ENCODE measurements around the gene CLEC18B.
"Not testable (repeated sequence)": the region's sequence is repeated elsewhere in the genome, so short reads cannot be mapped to it uniquely, and the experiment has no call there.

The CLEC18B gene

GRCh38 chr16:74443624-74444346 lies 22.5 kb upstream of the CLEC18B start:
- not testable (repeated sequence) for DNase-seq

GRCh38 chr16:74439685-74440084 lies 18.4 kb upstream of the CLEC18B start:
- no peak for DNase-seq

- DNase-seq, result no peak
Observed at GRCh38 chr16:74438492-74438979, 17.3 kb upstream of the CLEC18B start.

- no peak for DNase-seq
Observed at GRCh38 chr16:74431516-74431915, 10.2 kb upstream of the CLEC18B start.

GRCh38 chr16:74430036-74430712 lies 8.9 kb upstream of the CLEC18B start:
- DNase-seq, result peak; percentile 63

GRCh38 chr16:74428493-74428892 lies 7.2 kb upstream of the CLEC18B start:
- DNase-seq, result not testable (repeated sequence)

GRCh38 chr16:74425751-74426150 lies 4.5 kb upstream of the CLEC18B start:
- not testable (repeated sequence) for DNase-seq

- not testable (repeated sequence) for DNase-seq
Observed at GRCh38 chr16:74423721-74424120, 2.4 kb upstream of the CLEC18B start.

GRCh38 chr16:74422086-74422485 lies 808 bp upstream of the CLEC18B start:
- not testable (repeated sequence) for DNase-seq

GRCh38 chr16:74421482-74421785 lies 156 bp upstream of the CLEC18B start:
- not testable (repeated sequence) for DNase-seq

GRCh38 chr16:74419811-74420210 lies 1.5 kb downstream of the CLEC18B start:
- not testable (repeated sequence) for DNase-seq

- not testable (repeated sequence) for DNase-seq
Observed at GRCh38 chr16:74417897-74418296, 3.4 kb downstream of the CLEC18B start.

GRCh38 chr16:74413920-74414319 lies 7.4 kb downstream of the CLEC18B start:
- not testable (repeated sequence) for DNase-seq

GRCh38 chr16:74413485-74413884 lies 7.8 kb downstream of the CLEC18B start:
- DNase-seq, result not testable (repeated sequence)

- not testable (repeated sequence) for DNase-seq
Observed at GRCh38 chr16:74412775-74413390, 8.4 kb downstream of the CLEC18B start.

GRCh38 chr16:74412138-74412774 lies 9.0 kb downstream of the CLEC18B start:
- not testable (repeated sequence) for DNase-seq

GRCh38 chr16:74410981-74411380 lies 10.3 kb downstream of the CLEC18B start:
- not testable (repeated sequence) for DNase-seq

GRCh38 chr16:74410057-74410957 lies 11.0 kb downstream of the CLEC18B start:
- DNase-seq, result not testable (repeated sequence)

- DNase-seq, result not testable (repeated sequence)
Observed at GRCh38 chr16:74409185-74409981, 11.9 kb downstream of the CLEC18B start.

- not testable (repeated sequence) for DNase-seq
Observed at GRCh38 chr16:74407362-74407705, 13.9 kb downstream of the CLEC18B start.

GRCh38 chr16:74406600-74407361 lies 14.5 kb downstream of the CLEC18B start:
- DNase-seq, result not testable (repeated sequence)
